ENCODE data around the gene TXNRD1. TPM values are rescaled to one million over a fixed set of nuclear protein-coding genes. Genes with fewer than 3 reads are reported as not detected.
"Not testable (repeated sequence)": the region's sequence is repeated elsewhere in the genome, so short reads cannot be mapped to it uniquely, and the experiment has no call there.

The TXNRD1 gene
- total RNA-seq, 1 experiment from 2014 or later, result 327 TPM

DNA sequence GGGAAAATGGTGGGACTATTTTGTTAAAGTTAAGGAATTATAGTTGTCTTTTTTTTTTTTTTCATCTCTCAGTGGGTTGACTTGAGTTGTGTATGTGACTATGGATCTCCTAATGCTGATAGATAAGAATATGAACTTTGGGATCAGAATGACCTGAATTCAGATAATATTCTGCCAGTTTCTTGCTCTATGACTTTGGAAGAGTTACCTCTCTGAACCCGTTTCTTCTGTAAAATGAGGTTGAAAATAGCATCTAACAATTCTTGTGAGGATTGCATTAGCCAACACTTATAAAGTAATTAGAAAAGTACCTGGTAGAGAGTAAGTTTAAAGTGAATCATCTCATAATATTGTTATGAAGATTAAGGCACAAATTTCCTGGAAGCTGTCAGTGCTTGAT, 106.4 kb downstream of the TXNRD1 start:
- ATAC-seq (no peak), DNase-seq (ENCODE audit: low read depth, low spot score) (no peak)
- no TSS peak for BruUV-seq (replicated peaks)
- Histone ChIP-seq H3K9ac (ENCODE audit: low read length) (no peak overlapping the region), H3K4me2 (ENCODE audit: low read length) (no peak overlapping the region), H3K27ac (ENCODE audit: low read depth, low read length) (no peak overlapping the region), H3K9me2 (ENCODE audit: insufficient read depth) (no peaks in the 10 kb centered on the region), H3K27me3 (ENCODE audit: insufficient read depth, low read length) (no peaks in the 10 kb centered on the region), H4K20me1 (ENCODE audit: insufficient read depth) (peaks cover 28% of the 10 kb centered on the region; the same call in 1 of the 2 replicates), H3K36me3 (ENCODE audit: control insufficient read depth in 1 of 2, insufficient read depth in 2 of 2, low read length in 2 of 2) (peaks cover 58 to 78% of the 10 kb centered on the region in 2 experiments), H3K79me2 (ENCODE audit: insufficient read depth, low read length) (peaks cover 89% of the 10 kb centered on the region), H3K4me1 (ENCODE audit: control insufficient read depth in 1 of 2, insufficient read depth in 2 of 2, low read length in 2 of 2) (no peaks in the 10 kb centered on the region), H3K4me3 (replicated peaks in 1 of 2; ENCODE audit: low read depth in 1 of 2, low read length in 2 of 2) (no peak overlapping the region), H2AFZ (ENCODE audit: low read depth, low read length, poor library complexity, severe bottlenecking) (no peak overlapping the region), H3K9me3 (ENCODE audit: control insufficient read depth in 1 of 2, insufficient read depth in 1 of 2, low read depth in 1 of 2, low read length in 2 of 2) (no peaks in the 10 kb centered on the region)
- CTCF ChIA-PET, result no interaction called here
- TF ChIP-seq EGR1 (IDR thresholded peaks at IDR 0.05; ENCODE audit: low read depth) (no peak), ZNF274 (IDR thresholded peaks at IDR 0.05; ENCODE audit: low read depth, low read length) (no peak), SRF (IDR thresholded peaks at IDR 0.05; ENCODE audit: low read depth) (no peak), EZH2phosphoT487 (IDR thresholded peaks at IDR 0.05; ENCODE audit: borderline replicate concordance) (no peak), POLR2A (IDR thresholded peaks at IDR 0.05; ENCODE audit: borderline replicate concordance, extremely low read depth, insufficient read depth, insufficient read length) (no peak), RAD21 (IDR thresholded peaks at IDR 0.05; ENCODE audit: low read depth) (no peak), ZFX (IDR thresholded peaks at IDR 0.05) (no peak), TCF7L2 (IDR thresholded peaks at IDR 0.05; ENCODE audit: borderline replicate concordance, extremely low read depth, insufficient read depth, insufficient read length) (no peak), CBX3 (IDR thresholded peaks at IDR 0.05; ENCODE audit: low read depth) (no peak), YY1 (IDR thresholded peaks at IDR 0.05; ENCODE audit: extremely low read depth, insufficient replicate concordance, low read depth, low read length) (no peak), FOSL1 (IDR thresholded peaks at IDR 0.05; ENCODE audit: low read depth) (no peak), CEBPB (IDR thresholded peaks at IDR 0.05; ENCODE audit: low read depth) (no peak), MAX (IDR thresholded peaks at IDR 0.05) (no peak), ELF1 (IDR thresholded peaks at IDR 0.05; ENCODE audit: borderline replicate concordance, low read depth) (no peak)
- TF ChIP-seq, protein P1, sequence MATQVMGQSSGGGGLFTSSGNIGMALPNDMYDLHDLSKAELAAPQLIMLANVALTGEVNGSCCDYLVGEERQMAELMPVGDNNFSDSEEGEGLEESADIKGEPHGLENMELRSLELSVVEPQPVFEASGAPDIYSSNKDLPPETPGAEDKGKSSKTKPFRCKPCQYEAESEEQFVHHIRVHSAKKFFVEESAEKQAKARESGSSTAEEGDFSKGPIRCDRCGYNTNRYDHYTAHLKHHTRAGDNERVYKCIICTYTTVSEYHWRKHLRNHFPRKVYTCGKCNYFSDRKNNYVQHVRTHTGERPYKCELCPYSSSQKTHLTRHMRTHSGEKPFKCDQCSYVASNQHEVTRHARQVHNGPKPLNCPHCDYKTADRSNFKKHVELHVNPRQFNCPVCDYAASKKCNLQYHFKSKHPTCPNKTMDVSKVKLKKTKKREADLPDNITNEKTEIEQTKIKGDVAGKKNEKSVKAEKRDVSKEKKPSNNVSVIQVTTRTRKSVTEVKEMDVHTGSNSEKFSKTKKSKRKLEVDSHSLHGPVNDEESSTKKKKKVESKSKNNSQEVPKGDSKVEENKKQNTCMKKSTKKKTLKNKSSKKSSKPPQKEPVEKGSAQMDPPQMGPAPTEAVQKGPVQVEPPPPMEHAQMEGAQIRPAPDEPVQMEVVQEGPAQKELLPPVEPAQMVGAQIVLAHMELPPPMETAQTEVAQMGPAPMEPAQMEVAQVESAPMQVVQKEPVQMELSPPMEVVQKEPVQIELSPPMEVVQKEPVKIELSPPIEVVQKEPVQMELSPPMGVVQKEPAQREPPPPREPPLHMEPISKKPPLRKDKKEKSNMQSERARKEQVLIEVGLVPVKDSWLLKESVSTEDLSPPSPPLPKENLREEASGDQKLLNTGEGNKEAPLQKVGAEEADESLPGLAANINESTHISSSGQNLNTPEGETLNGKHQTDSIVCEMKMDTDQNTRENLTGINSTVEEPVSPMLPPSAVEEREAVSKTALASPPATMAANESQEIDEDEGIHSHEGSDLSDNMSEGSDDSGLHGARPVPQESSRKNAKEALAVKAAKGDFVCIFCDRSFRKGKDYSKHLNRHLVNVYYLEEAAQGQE (IDR thresholded peaks at IDR 0.05; ENCODE audit: low read depth), result no peak
- intact Hi-C loops (cut with micrococcal nuclease), result no loop called here
- RAD21 ChIA-PET (ENCODE audit: low non-redundant PET in 1 of 2, low total read pairs in 2 of 2, uncharacterized antibody in 2 of 2, unreplicated experiment in 2 of 2), result no interaction called here
- POLR2A ChIA-PET, result interaction anchor here (0.7 kb wide), 1 partner anchor 117 kb away, joined by 3 read pairs; no protein-coding TSS in a partner anchor

- Histone ChIP-seq H3K79me2 (ENCODE audit: insufficient read depth, low read length) (peaks cover 89% of the 10 kb centered on the region), H3K36me3 (ENCODE audit: control insufficient read depth in 1 of 2, insufficient read depth in 2 of 2, low read length in 2 of 2) (peaks cover 64 to 78% of the 10 kb centered on the region in 2 experiments), H4K20me1 (ENCODE audit: insufficient read depth) (peaks cover 28% of the 10 kb centered on the region; the same call in 1 of the 2 replicates)
- CTCF ChIA-PET; H3K27me3 ChIP-seq (ENCODE audit: insufficient read depth, low read length); H3K9me3 ChIP-seq (ENCODE audit: control insufficient read depth in 1 of 2, insufficient read depth in 1 of 2, low read depth in 1 of 2, low read length in 2 of 2); RAD21 ChIA-PET (ENCODE audit: low non-redundant PET in 1 of 2, low total read pairs in 2 of 2, uncharacterized antibody in 2 of 2, unreplicated experiment in 2 of 2); H3K4me2 ChIP-seq (ENCODE audit: low read length); H3K4me1 ChIP-seq (ENCODE audit: control insufficient read depth in 1 of 2, insufficient read depth in 2 of 2, low read length in 2 of 2); DNase-seq (ENCODE audit: low read depth, low spot score); ATAC-seq; H3K9me2 ChIP-seq (ENCODE audit: insufficient read depth); intact Hi-C loops (cut with micrococcal nuclease); BruUV-seq (replicated peaks); H3K27ac ChIP-seq (ENCODE audit: low read depth, low read length); H3K9ac ChIP-seq (ENCODE audit: low read length); H3K4me3 ChIP-seq (replicated peaks in 1 of 2; ENCODE audit: low read depth in 1 of 2, low read length in 2 of 2); POLR2A ChIA-PET; H2AFZ ChIP-seq (ENCODE audit: low read depth, low read length, poor library complexity, severe bottlenecking): not testable (repeated sequence)
Observed at GRCh38 chr12:104322533-104322932, 107.0 kb downstream of the TXNRD1 start.
